DLD1 (cell line): ENCODE data around the gene HDAC7.

ENCODE experiments used
- in situ Hi-C: cut with HindIII; loops from 2 replicates; pipeline ENCODE4 v1.10.0; 2017; ENCODE audit warnings: low sequenced_read_pairs

The HDAC7 gene

DNA sequence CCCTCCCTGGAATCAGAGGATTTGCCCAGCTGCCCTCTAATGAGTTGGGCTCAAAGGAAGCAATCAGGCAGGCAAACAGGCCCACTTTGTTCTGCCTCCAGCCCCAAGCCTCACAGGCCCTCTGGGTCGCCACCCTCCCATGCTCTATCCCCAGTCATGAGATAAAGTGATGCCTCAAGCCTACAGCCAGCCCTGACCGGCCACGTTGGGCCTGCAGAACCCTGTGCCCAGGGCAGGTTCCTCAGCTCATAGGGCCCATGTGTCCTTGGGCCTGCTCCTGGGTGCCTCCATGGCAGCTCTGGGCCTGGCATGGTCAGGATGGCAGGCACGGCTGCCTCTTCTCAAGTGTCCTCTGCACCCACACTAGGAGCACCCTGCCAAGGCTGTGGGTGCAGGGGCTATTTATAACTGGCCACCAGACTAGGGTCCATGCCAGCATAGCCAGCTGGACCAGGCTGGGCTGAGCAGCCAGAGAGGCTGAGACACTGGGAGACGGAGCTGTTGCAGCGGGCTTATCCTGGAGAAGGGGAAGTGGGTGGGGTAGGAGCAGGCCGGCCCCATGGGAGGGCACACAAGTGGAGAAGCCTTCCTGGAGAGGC, 20.2 kb downstream of the HDAC7 start:
- in situ Hi-C loops = no loop called here

DNA sequence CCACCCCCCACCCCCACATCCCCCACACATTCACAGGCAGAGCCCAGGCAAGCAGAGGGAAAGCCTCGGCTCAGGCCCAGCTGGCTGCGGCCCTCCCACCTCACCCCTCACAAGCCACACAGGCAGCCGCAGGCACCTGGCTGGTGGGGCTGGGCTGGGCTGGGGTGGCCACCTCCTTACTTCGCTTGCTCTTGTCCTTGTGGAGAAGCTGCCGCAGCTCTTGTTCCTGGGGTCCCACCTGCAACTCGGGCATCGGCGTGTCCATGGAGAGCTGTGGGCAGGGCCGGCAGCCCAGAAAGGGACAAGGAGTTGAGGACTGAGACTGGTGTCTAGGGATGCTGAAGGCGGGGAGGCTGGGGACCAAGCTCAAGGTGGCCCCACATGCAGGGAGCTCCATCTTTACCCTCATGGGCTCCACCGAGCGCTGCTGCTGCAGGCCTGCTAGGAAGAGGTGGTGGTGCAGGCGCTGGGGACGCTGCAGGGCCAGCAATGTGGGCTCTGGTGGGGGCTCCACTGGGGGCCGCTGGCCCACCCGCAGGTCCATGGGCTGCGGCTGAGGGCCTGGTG, 21.2 kb downstream of the HDAC7 start:
- in situ Hi-C loops = no loop called here

DNA sequence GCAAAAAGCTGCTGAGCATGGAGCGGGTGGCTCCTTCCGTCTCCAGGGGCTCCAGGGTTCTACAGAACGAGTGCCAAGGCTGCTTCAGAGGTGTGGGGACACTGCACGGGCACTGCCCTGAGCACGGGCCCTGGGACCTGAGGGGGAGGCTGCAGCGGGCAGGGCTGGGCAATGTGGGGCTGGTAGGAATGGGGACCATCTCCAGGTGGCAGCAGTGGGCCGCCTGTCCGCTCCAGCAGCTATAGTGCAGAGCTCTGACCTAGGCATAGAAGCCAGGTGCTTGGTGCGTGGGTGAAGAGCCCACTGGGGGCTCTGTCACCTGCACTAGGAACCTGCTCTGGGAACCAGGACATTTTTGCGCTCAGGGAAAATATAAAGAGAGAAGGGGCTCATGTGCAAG, 22.3 kb downstream of the HDAC7 start:
- in situ Hi-C loops = no loop called here

DNA sequence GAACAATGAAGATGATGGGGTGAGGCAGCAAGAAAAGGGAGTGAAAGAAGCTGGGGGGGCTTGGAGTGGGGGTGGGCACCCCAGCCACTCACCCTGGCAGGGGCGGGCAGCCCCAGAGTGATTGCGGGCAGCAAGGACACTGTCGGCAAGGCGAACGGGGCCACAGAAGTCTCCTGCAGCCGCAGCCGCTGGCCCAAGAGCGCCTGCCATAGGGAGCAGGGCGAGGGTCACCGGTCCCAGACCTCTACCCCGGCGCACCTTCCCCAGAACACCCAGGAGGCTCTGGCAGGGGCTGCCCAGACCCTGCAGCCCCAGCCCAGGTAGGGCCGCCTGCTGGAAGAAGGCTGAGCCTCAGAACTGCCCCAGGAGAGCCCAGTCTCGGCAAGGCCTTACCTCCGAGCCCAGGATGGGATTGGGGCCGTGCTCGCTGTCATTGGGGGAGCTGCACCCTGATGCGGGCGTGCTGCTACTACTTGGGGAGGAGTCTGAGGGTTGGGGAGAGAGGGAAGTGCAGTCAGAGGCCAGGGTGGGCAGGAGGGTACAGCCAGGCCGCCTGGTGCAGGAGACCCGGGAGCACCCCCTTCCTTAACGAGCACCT, 23.8 kb downstream of the HDAC7 start:
- in situ Hi-C loops = no loop called here

DNA sequence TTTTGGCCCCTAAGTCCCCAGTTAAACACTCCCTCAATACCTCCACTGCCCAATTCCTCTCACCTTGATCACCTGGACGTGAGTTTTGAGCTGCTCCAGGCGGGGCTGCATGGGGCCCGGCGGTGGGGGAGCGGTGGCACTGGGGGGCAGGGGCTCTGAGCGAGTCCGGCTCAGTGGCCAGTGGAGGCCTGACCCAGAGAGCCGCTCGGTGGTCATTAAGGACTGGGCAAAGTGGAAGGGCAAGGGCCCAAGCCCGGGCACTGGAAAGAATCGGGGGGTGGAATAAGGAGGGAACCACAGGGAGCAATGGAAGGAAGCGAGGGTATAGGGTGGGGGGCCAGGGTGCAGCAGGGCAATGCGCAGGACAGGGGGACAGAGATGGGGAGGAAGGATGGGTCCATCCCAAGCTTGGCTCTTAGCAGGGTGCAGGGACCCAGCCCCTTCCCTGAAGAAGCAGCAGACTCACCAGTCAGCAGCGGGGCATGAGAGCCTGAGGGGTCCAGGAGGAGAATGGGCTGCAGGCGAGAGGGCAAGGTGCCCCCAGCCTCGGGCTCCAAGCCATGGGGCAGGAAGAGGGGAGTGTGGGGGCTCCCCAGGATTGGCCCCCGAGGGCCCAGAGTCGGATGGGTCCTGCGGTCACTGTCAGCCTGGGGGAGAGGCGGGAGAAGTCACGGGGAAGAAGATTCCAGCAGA, 24.4 kb downstream of the HDAC7 start:
- in situ Hi-C loops = no loop called here

DNA sequence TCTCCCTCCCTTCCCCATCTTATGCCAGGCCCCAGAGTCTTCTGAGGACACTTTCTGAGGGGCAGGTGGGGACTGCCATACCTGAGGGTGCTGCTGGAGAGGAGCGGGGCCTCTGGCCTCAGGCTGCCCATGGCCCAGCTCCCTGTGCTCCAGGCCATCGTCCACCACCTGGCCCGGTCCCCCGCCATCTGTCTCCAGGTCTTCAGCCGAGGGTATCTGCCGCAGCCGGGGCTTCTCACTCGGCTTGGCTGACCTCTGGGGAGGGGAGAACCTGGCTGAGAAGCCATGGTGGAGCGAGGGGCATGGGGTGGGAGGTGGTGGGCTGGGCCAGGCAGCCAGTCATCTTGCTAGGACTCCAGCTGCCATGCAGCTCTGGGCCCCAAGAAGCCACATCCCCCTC, 25.0 kb downstream of the HDAC7 start:
- in situ Hi-C loops = no loop called here

DNA sequence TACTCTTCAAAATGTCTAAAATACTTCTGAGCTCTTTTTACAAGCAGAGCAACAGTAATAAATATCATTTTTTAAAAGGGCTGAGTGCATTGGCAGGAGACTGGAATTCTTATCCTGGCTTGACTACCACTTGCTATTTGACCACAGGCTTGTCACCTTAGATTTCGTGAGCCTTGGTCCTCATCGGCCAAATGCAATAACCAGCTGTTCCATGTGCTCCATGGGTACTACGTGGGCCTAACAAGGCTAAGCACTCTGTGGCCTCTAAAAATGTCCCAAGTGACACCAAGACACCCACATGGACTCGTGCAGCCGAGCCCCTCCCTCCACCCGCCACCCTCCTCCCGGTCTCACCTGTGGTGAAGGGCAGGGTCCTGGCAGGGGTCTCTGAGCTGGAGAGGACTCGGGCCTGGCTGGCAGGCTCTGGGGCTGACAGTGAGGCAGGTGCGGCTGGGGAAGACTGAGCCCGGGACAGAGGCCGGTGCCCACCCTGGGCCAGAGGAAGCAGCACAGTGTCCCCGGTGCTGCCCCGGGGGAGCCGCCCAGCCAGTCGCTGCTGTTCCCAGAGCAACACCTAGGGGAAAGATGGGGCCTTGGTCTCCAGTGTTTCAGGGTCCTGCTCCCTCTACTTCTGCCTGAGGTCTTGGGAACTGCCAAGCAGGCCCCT, 26.6 kb downstream of the HDAC7 start:
- in situ Hi-C loops = no loop called here

DNA sequence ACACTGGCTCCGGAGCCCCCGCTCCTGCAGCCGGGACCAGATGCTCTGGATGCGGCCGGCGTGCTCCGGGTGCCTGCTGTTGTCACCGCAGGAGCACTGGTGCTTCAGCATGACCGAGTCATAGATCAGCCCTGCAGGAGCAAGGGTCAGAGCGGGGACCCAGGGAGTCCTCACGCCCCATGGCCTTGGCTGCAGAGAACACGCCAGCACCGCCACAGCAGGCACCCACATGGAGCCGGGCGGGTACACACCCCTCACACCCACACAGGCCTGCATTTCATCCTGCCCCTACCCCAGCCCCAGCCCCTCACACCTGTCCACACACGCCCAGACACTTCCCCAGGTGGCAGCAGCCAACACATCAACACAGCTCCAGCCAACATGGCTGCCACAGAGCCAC, 27.8 kb downstream of the HDAC7 start:
- in situ Hi-C loops = no loop called here

DNA sequence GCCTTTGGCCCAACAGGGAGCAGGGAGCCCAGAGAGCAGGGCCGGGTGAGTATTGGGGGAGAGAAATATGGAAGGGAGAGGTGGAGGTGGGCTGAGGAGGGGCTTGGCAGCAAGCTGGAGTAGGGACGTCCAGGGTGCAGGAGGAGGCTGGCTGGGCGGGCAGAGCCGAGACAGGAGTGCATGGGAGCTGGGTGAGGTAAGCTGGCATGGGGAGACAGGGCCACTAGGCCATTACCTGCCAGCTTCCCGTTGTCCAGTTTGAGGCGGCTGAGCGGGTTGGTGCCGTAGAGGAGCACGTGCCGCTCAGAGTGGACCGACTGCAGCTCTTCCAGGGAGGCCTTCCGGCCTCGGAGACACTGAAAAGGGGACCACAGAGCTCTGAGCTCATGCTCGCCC, 28.4 kb downstream of the HDAC7 start:
- in situ Hi-C loops = no loop called here

DNA sequence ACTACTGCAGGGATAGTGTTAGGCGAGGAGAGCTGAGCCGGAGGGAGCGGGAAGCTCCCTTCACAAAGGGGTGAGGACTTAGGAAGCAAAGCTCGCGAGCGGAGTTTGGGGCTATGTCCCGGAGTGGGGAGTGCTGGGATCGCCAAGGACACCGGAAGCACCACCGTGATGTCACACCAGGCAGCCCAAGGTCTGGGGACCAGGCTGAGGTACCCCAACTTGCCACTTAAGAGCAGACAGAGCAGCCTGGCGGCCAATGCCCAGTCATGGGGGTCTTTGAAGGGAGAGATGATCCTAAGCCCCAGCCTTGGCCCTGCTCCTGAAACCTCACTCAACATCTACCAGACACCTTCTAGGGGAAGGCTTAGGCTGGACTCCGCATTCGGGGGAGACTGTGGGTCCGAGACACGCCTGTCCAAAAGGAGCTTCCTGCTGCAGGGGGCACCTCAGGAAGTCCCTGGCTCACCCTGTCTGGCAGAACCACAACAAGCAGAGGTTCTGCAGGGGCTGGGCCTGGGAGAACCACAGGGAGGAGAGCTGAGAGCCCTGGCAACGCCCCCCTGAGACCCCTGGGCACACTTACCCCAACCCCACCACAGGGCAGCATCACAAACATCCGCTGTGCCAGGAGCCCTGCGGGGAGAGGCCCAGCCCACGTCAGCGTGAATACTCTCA, 28.9 kb downstream of the HDAC7 start:
- in situ Hi-C loops = no loop called here

DNA sequence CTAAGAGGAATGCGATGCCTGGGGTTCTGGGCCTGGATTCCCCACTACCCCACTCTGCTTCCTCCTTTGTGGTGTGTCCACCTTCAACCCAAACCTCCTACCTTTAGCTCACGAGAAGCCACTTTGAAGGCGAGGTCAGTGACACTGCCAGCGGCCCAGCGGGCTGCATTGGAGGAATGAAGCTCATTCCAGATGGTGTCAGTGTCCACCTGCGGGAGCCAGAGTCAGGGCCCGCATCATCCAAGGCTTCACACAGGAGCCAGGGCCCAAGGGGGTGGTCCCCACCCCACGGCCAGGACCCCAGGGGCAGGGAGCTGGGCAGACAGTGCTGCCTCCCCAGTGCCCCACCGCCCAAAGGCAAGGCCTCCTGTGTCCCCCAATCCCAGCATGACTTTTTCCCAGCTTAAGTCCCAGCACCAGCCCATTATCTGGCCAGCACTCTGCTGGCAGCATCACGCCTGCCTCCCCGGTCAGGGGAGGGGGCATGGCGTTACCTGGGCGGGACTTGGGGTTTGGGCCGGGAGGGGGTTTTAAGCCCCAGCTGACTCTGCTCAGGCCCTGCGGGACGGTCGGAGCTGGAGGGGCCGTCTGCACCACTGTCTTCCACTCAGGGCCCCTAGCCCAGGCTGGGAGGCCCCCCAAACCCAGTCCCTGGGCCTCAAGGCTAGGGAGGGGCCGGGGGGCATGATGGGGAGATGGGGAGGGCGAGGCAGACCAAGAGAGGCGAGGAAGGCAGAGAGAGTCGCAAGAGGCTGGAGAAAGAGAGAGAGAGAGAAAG, 29.8 kb downstream of the HDAC7 start:
- in situ Hi-C loops = no loop called here

DNA sequence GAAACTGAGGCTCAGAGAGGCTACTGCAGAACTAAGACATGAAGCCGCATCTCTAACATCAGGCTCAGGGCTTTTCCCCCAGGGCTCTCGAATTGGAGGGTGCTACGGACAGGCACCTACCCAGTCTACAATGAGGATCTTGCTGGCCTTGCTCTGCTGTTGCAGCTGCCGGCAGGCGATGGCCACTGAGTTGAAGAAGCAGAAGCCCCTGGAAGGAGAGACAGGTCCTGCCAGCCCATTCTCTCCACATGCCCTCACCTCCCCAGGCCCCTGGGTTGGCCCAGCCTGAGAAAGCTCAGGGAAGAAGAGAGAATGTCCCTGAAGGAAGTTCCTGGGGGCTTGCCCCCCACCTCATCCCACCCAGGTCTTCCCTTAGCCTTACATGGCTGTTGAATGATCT, 30.6 kb downstream of the HDAC7 start:
- in situ Hi-C loops = no loop called here

DNA sequence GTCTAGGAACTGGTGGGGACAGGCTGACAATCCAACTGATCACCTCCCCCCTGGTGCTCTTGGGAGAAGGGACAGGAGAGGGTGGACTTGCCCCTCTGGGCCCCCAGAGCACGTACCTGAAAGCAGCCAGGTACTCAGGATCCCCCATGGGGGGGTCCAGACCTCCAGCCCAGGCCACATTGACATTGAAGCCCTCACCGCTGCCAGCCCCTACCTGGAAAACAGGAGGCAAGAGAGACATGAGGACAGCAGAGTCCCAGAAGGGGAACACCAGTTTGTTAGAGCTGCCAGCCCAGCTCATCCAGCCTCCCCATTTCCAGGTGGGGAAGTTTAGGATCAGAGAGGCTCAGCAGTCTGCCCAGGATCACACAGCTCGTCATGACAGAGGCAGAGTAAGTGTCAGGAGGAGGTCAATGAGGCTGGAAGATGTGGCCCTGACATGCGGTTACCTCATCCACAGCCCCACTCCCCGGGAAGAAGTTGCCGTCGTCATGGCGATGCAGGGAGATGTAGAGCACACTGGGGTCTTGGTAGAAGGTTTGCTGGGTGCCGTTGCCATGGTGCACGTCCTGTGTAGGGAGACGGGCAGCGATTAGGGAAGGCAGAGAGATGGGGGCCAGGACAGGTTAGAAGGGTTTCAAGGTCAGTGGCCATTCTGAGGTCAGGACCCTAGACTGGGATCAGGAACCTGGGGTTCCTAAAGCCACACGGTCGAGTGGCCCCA, 31.9 kb downstream of the HDAC7 start:
- in situ Hi-C loops = no loop called here

DNA sequence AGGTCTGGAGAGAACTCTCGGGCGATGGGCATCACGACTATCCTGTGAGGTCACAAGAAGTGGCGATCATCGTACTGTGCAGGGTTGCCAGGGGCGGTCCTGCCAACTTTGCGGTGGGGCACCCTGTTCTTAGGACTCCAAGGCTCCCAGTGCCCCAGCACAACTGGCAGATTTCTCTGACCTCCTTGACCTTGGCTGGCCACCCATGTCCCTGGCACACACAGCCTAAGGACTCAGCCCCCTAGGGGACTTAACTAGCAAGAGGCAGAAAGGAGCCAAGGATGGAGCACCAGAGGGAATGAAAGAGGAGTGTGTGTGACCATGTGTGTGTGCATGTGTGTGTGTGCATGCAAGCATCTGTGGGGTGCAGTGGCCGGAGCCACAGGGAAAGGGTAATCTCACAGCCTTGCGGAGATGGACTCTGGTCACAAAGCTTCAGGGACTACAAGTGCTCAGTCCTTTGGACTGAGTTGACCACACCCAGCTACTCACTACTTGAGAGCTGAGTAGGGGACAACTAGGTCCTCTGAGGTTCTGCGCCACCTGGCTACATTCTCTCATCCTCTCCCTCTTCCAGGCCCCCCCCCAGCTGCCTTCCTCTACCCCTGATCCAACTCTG, 32.9 kb downstream of the HDAC7 start:
- in situ Hi-C loops = no loop called here

DNA sequence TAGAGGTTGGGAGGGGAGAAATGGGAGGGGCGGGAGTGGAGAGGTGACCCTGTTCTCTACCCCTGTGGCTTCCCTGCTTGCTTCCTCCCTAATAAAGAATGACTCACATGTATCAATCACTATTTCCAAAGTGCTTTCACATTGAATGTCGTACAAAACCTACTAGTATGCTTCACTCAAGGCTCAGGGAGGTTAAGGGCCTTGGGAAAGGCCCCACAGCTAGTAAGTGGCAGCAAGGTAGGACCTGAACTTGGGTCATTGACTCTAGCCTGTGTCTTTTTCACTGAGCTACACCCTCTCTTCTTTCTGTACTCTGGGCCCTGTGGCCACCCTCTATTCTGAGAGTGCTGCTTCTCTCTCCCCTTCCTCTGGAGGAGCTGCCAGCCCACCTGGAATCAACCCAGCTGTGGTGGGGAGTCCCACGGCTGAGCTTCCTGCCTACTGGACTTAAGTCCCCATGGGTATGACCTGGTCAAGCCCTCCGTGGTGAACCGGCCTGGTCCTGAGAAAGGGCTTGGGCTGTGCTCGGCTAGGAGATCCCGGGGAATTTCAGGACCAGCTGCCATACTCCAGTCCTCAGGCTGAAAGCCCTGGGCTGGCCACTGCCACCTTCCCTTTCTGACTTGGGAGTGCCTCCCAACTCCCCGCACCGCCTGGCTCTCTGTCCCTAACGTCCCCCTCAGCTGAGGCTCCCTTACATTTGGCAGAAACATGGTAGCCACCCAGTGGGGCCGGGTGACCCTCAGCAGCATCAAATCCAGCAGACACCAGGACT, 33.6 kb downstream of the HDAC7 start:
- in situ Hi-C loops = no loop called here

DNA sequence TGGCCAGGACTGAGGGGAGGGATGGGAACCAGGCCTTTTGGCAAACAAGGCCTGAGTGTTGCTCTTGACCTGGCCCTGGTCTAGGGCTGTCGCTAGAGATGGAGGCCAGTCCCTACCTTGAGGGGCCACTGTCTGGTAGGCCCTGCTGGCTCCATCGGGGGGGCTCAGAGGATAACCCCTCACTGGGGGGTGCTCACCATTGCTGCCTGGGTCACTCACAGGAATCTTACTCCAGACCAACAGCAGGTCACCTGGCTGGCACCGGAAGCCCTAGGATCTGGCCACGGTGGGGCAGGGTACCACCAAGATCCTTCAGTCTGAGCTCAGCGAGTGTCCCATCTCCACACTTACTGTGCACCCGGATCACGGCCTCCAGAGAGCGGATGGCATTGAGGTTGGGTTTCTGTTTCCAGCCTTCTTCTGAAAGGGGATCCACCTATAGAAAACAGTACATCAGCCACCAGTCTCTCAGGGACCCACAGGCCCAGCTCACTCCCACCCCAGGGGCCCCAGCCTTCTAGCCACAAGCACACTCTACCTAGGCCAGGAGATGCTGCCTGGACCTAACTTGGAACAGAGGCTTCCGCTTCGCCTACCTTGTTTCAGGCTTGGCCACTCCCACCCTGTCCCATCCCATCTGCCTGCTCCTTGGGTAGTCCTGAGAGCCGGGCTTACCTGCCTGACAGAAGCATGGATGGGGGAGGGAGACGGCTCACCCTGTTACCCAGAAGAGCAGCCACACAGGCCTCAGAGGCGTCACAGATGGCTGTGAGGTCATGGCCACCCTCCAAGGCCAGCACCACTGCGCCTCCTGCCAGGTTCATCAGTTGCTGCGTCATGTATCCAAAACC, 34.4 kb downstream of the HDAC7 start:
- in situ Hi-C loops = no loop called here
